WERI-Rb-1 (cell line): Measurements from ENCODE around the gene ATP11A.

ENCODE experiments used
- DNase-seq: peaks from one replicate; pipeline ENCODE4 v3.0.0-alpha.2; 2020
- H3K27ac ChIP-seq: fragments of 250-450 bp; sonication (Bioruptor Pico); 2 replicates; pipeline ENCODE4 v1.5.1; 2020; ENCODE audit warnings: mild to moderate bottlenecking, moderate library complexity
- H3K27me3 ChIP-seq: fragments of 250-450 bp; sonication (Bioruptor Pico); 2 replicates; pipeline ENCODE4 v1.5.1; 2021; ENCODE audit warnings: mild to moderate bottlenecking, low read depth, moderate library complexity; ENCODE audit not compliant: insufficient read depth, severe bottlenecking
- H3K36me3 ChIP-seq: fragments of 250-450 bp; sonication (Bioruptor Pico); 2 replicates; pipeline ENCODE4 v1.5.1; 2020; ENCODE audit warnings: mild to moderate bottlenecking, moderate library complexity
- H3K4me3 ChIP-seq: 2 replicates; pipeline ENCODE4 v1.5.1; 2011; ENCODE audit warnings: low read depth, mild to moderate bottlenecking, control low read depth, low read length
- H3K9me3 ChIP-seq: fragments of 250-450 bp; sonication (Bioruptor Pico); 2 replicates; pipeline ENCODE4 v1.5.1; 2021; ENCODE audit warnings: mild to moderate bottlenecking, moderate library complexity; ENCODE audit not compliant: severe bottlenecking
- TF ChIP-seq, protein P1 (sequence below): IDR thresholded peaks from 2 replicates; pipeline ENCODE4 v1.5.1; 2011; ENCODE audit warnings: low read depth, mild to moderate bottlenecking, control low read depth, inconsistent platforms, low read length

Gene ATP11A

DNA sequence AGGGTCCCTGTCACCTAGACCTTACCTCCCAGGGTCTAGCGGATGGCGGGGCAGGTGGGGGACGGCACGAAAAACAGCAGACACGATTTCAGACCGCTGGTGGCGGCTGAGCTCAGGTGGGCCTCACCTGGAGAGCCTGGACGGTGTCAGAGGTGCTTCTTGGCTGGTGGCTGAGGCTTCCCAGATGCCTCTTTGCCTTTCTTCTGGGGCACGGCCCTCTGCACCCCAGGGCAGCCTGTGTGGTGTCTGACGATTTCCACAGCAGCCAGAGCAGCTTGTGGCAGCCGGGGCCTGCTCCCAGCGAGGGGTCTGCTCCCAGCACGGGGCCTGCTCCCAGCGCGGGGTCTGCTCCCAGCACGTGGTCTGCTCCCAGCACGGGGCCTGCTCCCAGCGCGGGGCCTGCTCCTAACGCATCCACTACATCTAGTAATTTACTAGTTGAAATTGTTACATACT, 66.7 kb downstream of the ATP11A start:
- no peaks in the 10 kb centered on the region for H3K36me3 ChIP-seq
- no peak for DNase-seq
- H3K4me3 ChIP-seq, result no peak overlapping the region
- TF ChIP-seq, protein P1, sequence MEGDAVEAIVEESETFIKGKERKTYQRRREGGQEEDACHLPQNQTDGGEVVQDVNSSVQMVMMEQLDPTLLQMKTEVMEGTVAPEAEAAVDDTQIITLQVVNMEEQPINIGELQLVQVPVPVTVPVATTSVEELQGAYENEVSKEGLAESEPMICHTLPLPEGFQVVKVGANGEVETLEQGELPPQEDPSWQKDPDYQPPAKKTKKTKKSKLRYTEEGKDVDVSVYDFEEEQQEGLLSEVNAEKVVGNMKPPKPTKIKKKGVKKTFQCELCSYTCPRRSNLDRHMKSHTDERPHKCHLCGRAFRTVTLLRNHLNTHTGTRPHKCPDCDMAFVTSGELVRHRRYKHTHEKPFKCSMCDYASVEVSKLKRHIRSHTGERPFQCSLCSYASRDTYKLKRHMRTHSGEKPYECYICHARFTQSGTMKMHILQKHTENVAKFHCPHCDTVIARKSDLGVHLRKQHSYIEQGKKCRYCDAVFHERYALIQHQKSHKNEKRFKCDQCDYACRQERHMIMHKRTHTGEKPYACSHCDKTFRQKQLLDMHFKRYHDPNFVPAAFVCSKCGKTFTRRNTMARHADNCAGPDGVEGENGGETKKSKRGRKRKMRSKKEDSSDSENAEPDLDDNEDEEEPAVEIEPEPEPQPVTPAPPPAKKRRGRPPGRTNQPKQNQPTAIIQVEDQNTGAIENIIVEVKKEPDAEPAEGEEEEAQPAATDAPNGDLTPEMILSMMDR, result no peak
- no peaks in the 10 kb centered on the region for H3K27me3 ChIP-seq
- H3K9me3 ChIP-seq, result peaks cover 3% of the 10 kb centered on the region
- no peak overlapping the region for H3K27ac ChIP-seq

DNA sequence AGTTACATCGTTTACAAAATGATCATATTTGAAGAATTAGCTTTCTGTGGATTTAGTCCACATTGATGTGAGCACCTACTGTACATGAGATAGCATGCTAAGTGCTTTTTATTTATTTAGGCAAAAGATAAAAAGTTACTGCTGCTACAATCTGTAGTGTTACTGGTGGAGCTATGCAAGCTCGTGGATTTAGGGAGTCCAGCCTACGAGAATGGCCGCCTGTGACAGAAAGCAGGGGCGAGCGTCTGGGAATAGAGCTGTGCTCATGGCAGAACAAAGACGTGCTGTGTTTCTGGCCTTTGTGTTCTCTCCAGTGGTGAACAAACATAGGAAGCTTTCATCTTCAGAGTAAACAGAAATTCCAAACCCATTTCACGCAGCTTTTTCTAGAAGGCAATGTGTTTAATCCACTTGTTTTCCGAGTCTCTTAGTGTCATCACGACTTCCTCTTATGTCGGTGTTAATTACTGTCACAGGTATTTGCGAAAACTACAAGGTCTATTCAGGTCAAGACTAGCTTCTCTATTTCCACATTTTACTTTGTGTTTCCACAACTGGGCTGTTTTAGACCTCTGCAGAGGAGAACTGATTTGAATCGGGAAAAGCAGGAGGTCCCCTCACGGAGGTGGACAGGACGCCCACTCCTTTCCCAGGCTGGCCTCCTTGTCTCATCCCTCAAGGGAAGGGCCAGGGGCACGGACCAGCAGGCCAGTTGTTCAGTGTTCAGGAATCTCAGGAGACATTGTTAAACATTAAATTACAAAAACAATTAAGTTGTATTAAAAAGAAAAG, 67.3 kb downstream of the ATP11A start:
- Histone ChIP-seq H3K36me3 (no peaks in the 10 kb centered on the region), H3K27ac (no peak overlapping the region)
- no peak for DNase-seq

GRCh38 chr13:112757759-112758086, 67.9 kb downstream of the ATP11A start:
- Histone ChIP-seq H3K27me3 (no peaks in the 10 kb centered on the region), H3K9me3 (peaks cover 3% of the 10 kb centered on the region), H3K27ac (no peak overlapping the region), H3K4me3 (no peak overlapping the region), H3K36me3 (no peaks in the 10 kb centered on the region)
- DNase-seq, result no peak
- TF ChIP-seq, protein P1, result no peak

More for the DNA sequence above, 67.3 kb downstream of the ATP11A start:
- TF ChIP-seq, protein P1, result no peak
- Histone ChIP-seq H3K9me3 (peaks cover 3% of the 10 kb centered on the region), H3K27me3 (no peaks in the 10 kb centered on the region), H3K4me3 (no peak overlapping the region)

- Histone ChIP-seq H3K4me3 (no peak overlapping the region), H3K9me3 (peaks cover 3% of the 10 kb centered on the region), H3K27ac (no peak overlapping the region), H3K27me3 (no peaks in the 10 kb centered on the region), H3K36me3 (no peaks in the 10 kb centered on the region)
- DNase-seq, result peak; percentile 80
- TF ChIP-seq, protein P1, result 0 out of 2 replicates have a peak, but pooled peaks have one; percentile 2
Observed at GRCh38 chr13:112759053-112759452, 69.2 kb downstream of the ATP11A start.

- H3K27ac ChIP-seq, result peak overlapping the region; percentile 19; the same call in 1 of the 2 replicates
- H3K36me3 ChIP-seq, result no peaks in the 10 kb centered on the region
- TF ChIP-seq, protein P1, result no peak
- H3K9me3 ChIP-seq, result peaks cover 3% of the 10 kb centered on the region
- no peaks in the 10 kb centered on the region for H3K27me3 ChIP-seq
- DNase-seq, result peak; percentile 83
- H3K4me3 ChIP-seq, result no peak overlapping the region
Observed at GRCh38 chr13:112759827-112760226, 70.0 kb downstream of the ATP11A start.
